Activated CD4-positive, alpha-beta T cell treated with anti-CD3 and anti-CD28 coated beads, Interleukin-2, amount 50 U/mL, for 24 hours (primary cell): ENCODE measurements around the gene RIPOR3.
"Not testable (repeated sequence)": the region's sequence is repeated elsewhere in the genome, so short reads cannot be mapped to it uniquely, and the experiment has no call there.

Experiments
- DNase-seq, 2 donors: peaks; one replicate each; pipeline ENCODE4 v3.0.0-alpha.2; 2020; ENCODE audit warnings: low read depth in 1 of 2, low spot score in 1 of 2

The RIPOR3 gene

DNA sequence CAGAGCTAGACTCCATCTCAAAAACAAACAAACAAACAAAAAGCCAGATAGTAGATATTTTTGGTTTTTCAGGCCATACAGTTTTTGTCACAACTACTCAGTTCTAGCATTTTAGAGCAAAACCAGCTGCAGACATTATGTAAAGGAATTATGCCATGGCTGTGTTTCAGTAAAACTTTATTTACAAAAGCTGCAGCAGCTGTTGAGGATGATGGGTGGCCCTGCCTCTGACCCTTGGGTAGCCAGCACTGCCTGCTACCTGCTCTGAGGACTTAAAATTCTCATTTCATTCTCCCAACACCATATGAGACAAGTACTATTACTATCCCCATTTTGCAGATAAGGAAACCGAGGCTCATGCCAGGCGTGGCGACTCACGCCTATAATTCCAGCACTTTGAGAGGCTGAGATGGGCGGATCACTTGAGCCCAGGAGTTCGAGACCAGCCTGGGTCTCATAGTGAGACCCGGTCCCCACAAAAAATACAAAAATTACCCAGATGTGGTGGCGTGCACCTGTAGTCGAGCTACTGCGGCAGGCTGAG is 56.3 kb downstream of the RIPOR3 start:
- DNase-seq, result no peak

DNA sequence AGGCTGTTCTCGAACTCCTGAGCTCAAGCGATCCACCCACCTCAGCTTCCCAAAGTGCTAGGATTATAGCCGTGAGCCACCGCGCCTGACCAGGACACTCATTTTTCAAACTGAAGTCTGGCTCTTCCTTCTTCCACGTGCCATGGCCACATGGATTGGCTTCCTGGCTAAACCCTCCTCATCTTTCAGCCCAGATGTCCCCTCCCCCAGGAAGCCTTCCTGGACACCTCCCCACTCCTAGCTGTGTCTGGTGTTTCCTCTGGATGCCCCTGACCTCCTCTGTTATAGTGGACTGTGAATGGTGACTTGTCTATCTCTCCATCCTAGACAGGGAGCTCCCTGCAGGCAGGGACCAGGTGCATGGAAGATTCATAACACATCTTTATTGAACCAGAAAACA is 57.2 kb downstream of the RIPOR3 start:
- no peak for DNase-seq

- no peak for DNase-seq
These were observed 58.0 kb downstream of the RIPOR3 start for GRCh38 chr20:50633361-50633760.

- DNase-seq, result no peak
These were observed 58.6 kb downstream of the RIPOR3 start for GRCh38 chr20:50632701-50633100.

DNA sequence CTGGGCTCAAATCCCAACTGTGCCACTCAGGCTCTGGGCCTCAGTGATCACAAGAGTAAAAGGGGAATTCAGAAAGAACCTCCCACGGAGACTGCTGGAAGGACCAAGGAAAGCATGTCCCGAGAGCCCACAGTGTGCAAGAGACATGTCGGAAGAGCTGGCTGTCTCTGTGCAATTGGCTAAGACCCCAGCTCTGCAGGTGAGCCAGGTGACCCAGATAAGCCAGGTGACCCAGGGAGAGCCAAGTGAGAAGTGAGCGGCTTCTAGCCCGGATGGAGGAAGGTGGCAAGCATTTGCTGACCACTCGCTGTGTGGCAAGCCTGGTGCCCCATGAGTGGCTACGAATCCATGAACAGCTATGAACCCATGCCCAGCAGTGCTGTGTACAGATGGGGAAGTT is 59.1 kb downstream of the RIPOR3 start:
- no peak for DNase-seq

GRCh38 chr20:50630578-50631263 is 60.6 kb downstream of the RIPOR3 start:
- DNase-seq, result no peak

DNA sequence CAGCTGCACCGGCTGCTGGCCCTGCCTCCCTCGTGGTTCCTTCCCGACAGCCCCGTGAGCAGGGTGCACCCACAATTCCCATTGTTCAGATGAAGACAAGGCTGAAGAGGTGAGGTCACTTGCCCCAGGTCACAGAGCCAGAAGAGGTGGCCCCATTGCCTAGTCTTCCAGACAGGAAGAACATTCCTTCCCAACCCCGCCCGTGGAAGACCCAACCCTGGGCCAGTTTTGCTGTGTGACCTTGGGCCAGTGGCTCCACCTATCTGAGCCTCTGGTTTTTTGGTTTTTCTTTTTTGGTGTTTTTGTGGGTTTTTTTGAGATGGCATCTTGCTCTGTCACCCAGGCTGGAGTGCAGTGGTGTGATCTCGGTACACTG is 61.7 kb downstream of the RIPOR3 start:
- DNase-seq, result no peak

GRCh38 chr20:50628853-50629669 is 62.3 kb downstream of the RIPOR3 start:
- no peak for DNase-seq

DNA sequence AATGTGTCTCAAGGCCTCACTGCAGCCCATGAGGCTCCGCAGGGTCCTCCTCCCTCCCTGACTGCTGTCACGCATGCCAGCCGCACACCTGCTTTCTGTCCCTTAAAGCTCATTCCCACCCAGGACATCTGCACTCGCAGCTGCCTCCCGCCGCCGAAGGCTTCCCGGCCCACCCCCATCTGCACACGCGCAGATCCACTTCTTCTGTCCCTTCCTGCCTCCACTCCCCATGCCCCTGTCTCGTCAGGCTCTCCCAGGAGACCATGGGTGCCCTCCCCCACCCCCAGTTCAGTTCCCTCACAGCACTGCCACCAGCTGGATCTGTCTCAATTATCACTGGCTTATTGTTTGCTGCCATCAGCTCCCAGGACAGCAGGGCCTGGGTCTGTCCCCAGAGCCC is 63.0 kb downstream of the RIPOR3 start:
- DNase-seq, result no peak

DNA sequence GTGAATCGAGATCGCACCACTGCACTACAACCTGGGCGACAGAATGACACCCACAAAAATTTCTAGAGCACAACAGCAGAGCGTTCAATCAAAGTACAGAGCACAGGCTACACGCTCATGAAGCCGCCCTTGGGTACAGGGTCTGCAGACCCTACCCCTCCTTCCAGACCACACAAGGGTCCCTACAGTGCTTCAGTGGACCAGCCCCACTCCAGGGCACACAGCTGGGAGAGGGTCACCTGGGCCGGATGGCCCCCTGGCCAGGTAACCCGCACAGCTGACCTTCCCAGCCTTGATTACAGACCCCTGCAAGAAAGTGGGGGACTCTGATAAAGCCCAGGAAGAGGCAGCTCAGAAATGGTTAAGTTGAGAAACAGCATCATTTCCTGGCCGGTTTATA is 63.6 kb downstream of the RIPOR3 start:
- DNase-seq, result no peak

- DNase-seq, result no peak
These were observed 65.2 kb downstream of the RIPOR3 start for GRCh38 chr20:50625986-50626677.

DNA sequence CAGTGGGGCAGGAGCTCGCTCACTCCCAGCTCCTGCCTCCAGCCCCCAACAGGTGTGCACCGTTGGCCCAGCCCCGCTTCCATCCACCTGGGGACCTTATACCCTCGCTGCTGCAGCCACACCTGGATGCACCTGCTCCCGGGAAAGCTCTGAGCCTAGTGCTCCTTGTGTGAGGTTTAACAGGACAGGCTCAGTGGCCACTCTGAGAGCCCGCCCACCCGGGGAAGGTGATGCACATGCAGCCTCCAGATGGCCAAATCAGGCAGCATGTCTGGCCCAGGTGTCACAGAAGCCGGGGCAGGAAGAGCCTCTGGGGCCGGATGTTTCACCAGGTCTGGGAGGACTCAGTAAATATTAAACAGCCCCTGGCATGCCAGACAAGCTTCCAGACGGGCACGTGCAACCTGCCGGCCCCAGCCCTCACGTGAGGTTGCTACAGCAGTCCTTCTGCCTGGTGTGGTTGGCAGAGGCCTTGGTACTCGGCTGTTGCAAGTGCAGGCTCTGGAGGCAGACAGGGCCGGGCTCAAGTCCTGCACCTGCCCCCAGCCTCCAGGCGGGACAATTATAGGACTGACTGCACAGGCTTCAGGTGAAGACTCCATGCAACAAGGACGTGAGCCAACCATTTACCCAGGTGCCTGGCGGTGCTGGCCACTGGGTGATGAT is 66.9 kb downstream of the RIPOR3 start:
- DNase-seq, result no peak

DNA sequence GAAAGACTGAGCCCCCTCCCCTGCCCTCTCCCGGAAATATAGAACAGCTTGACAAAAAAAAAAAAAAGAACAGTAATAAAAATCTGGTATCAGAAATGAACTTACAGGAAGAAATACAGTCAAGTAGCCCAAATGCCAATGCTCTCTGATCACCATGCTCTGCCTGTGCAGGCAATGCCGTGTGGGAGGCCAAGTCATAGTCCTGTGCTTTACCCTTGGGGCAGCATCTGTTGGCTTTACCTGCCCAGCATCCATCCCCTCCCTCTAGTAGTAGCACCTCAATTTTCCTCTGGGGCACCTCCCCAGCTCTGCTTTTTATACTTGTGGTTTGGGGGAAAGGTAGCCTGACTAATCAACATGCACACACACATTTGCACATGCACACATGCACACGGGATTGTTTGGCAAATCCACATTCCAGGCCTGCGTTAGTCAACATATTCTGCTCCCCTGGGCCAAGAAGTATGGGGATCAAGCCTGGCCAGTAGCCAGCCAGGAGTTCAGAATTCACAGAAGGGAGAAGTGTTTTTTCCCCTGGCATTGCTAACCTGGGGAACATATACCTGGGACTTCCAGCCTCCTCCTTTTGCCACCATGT is 70.2 kb downstream of the RIPOR3 start:
- no peak for DNase-seq

DNA sequence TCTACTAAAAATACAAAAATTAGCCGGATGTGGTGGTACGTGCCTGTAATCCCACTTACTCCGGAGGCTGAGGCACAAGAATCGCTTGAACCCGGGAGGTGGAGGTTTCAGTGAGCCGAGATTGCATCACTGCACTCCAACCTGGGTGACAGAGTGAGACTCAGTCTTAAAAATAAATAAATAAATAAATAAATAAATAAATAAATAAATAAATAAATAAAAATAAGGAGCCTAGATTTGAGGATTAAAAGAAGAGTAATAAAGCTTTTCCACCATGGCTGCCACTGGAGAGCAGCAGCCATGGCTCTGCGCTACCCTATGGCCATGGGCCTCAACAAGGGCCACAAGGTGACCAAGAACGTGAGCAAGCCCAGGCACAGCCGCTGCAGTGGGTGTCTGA is 70.9 kb downstream of the RIPOR3 start:
- DNase-seq, result not testable (repeated sequence)

DNA sequence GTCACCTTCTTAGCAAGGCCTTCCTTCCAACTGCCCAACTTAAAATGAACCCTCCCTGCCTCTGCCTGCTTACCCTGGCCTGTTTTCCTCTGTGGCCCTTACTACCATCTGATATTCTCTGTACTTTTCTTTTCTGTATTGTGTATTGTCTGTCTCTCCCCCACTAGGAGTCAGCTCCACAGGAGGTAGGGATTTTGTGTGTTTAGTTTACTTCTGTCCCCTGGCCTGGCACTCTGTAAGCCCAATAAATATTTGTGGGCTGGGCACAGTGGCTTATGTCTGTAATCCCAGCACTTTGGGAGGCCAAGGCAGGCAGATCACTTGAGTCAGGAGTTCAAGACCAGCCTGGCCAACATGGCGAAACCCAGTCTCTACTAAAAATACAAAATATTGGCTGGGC is 72.8 kb downstream of the RIPOR3 start:
- no peak for DNase-seq

GRCh38 chr20:50617022-50617421 is 74.3 kb downstream of the RIPOR3 start:
- no peak for DNase-seq

GRCh38 chr20:50615407-50615806 is 75.9 kb downstream of the RIPOR3 start:
- no peak for DNase-seq

DNA sequence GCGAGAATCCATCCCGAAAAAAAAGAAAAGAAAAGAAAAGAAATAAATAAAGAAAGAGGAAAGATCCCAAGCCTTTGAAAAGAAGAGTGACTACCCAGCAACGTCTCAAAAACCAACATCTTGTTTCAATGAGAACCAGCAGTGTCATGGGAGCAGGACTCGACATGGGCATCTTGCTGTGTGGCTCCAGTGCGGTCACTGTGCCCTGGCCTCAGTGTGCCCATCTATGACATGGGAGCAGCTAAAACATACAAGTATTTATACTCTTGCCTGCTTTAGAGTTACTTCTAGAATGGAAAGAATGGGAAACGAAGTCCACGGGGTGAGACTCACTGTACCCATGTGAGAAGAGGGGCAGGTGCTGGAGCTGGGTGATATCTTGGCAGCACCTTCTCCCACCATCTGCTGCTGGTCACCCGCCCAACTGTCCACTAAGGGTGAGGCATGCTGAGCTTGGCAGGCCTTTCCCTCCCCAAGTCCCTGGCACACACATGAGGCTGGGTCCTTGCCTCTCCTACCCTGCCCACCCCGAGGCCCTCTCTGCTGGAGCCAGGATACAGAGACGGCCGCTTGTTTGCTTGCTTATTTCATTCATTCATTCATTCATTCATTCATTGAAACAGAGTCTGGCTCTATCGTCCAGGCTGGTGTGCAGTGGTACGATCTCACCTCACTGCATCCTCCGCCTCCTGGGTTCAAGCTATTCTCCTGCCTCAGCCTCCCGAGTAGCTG is 77.7 kb downstream of the RIPOR3 start:
- DNase-seq, result no peak

GRCh38 chr20:50611128-50611810 is 80.1 kb downstream of the RIPOR3 start:
- no peak for DNase-seq
